PC-9 (cell line): ENCODE measurements around the gene IQCK. TPM values are rescaled to one million over a fixed set of nuclear protein-coding genes. Genes with fewer than 3 reads are reported as not detected.

Experiments
- BruUV-seq: library from RNA; stranded (reverse); fragments of 400-500 nt; replicated peaks from 2 replicates; lab custom pipeline; 2021; lab: Mats Ljungman, UMichigan
- CTCF ChIA-PET: fragments of 300-600 bp; sonication (Branson Sonifier 250); formaldehyde crosslinking; loops from one replicate; lab custom pipeline; 2022; ENCODE audit warnings: antibody characterized with exemption; lab: Charles Lee
- POLR2A ChIA-PET: fragments of 300-600 bp; sonication (Branson Sonifier 250); formaldehyde crosslinking; loops from one replicate; lab custom pipeline; 2022; ENCODE audit warnings: antibody characterized with exemption; ENCODE audit not compliant: unreplicated experiment; lab: Charles Lee
- DNase-seq, 2 experiments: peaks; one replicate each; pipeline versions ENCODE4 v3.0.0 to v3.0.0-alpha.2; 2015 to 2022; ENCODE audit warnings: mixed read lengths in 1 of 2
- H2AFZ ChIP-seq: fragments of 200-600 bp; sonication (generic); 2 replicates; pipeline ENCODE4 v1.8.1; 2017; ENCODE audit warnings: antibody characterized with exemption
- H3F3A ChIP-seq: fragments of 200-600 bp; sonication (generic); 2 replicates; pipeline ENCODE4 v1.8.1; 2017; ENCODE audit warnings: antibody characterized with exemption, mild to moderate bottlenecking, low read depth; ENCODE audit not compliant: insufficient read depth
- H3K27ac ChIP-seq: fragments of 200-600 bp; sonication (generic); 2 replicates; pipeline ENCODE4 v1.6.1; 2016; ENCODE audit warnings: mixed run types
- H3K27me3 ChIP-seq: fragments of 200-600 bp; sonication (generic); 2 replicates; pipeline ENCODE4 v1.6.1; 2016; ENCODE audit warnings: low read depth, mixed run types; ENCODE audit not compliant: insufficient read depth
- H3K36me3 ChIP-seq: fragments of 200-600 bp; sonication (generic); 2 replicates; pipeline ENCODE4 v1.6.1; 2016; ENCODE audit warnings: low read depth, mixed run types
- H3K4me1 ChIP-seq: fragments of 200-600 bp; sonication (generic); replicated peaks from 2 replicates; pipeline ENCODE4 v1.6.1; 2016; ENCODE audit warnings: mixed run types; ENCODE audit not compliant: insufficient read depth
- H3K4me2 ChIP-seq: fragments of 200-600 bp; sonication (generic); 2 replicates; pipeline ENCODE4 v1.6.1; 2017; ENCODE audit warnings: mixed run types
- H3K4me3 ChIP-seq: fragments of 200-600 bp; sonication (generic); 2 replicates; pipeline ENCODE4 v1.6.1; 2016; ENCODE audit warnings: mixed run types
- H3K79me2 ChIP-seq: fragments of 200-600 bp; sonication (generic); 2 replicates; pipeline ENCODE4 v1.6.1; 2017; ENCODE audit warnings: low read depth, mixed run types
- H3K9me2 ChIP-seq: fragments of 200-600 bp; sonication (generic); 2 replicates; pipeline ENCODE4 v1.8.1; 2017; ENCODE audit warnings: mild to moderate bottlenecking; ENCODE audit not compliant: insufficient read depth
- H3K9me3 ChIP-seq: fragments of 200-600 bp; sonication (generic); 2 replicates; pipeline ENCODE4 v1.8.1; 2016; ENCODE audit warnings: low read depth; ENCODE audit not compliant: insufficient read depth
- H4K20me1 ChIP-seq: fragments of 200-600 bp; sonication (generic); 2 replicates; pipeline ENCODE4 v1.8.1; 2017; ENCODE audit not compliant: insufficient read depth
- CTCF ChIP-seq: fragments of 200-600 bp; sonication (generic); conservative IDR thresholded peaks from 2 replicates; pipeline ENCODE4 v1.6.1; 2017; ENCODE audit warnings: mixed run types, antibody characterized with exemption, mild to moderate bottlenecking, moderate library complexity
- EZH2 ChIP-seq: fragments of 200-600 bp; sonication (generic); IDR thresholded peaks from 2 replicates; pipeline ENCODE4 v1.8.0; 2017; ENCODE audit warnings: antibody characterized with exemption, low read depth
- intact Hi-C: fragments of 100-400 bp; cut with micrococcal nuclease; formaldehyde crosslinking; loops from one replicate; pipeline ENCODE4 v1.10.0; 2022; ENCODE audit not compliant: unreplicated experiment
- total RNA-seq: library from RNA; stranded (reverse); gene quantifications from 2 replicates; pipeline ENCODE4 v1.2.3, GENCODE V29; 2021

The IQCK gene
- total RNA-seq, 1 experiment from 2014 or later: 21.6 TPM

GRCh38 chr16:19802612-19803011, 84.5 kb downstream of the IQCK start:
- ChIA-PET CTCF (no interaction called here), POLR2A (interaction anchor here (0.6 kb wide), 1 partner anchor 114 kb away, joined by 5 read pairs; no protein-coding TSS in a partner anchor)
- H3K27me3 ChIP-seq: no peaks in the 10 kb centered on the region
- intact Hi-C loops: loop anchor here (10.0 kb wide), 1 partner anchor 198 kb away; no protein-coding TSS in a partner anchor
- H3F3A ChIP-seq: peaks cover 10% of the 10 kb centered on the region
- H3K9me2 ChIP-seq: no peaks in the 10 kb centered on the region
- TF ChIP-seq CTCF (no peak), EZH2 (no peak)
- H3K4me2 ChIP-seq: no peak overlapping the region
- no peak overlapping the region for H3K4me3 ChIP-seq
- H4K20me1 ChIP-seq: no peaks in the 10 kb centered on the region
- no peaks in the 10 kb centered on the region for H3K36me3 ChIP-seq
- H3K79me2 ChIP-seq: no peaks in the 10 kb centered on the region
- H3K27ac ChIP-seq: no peak overlapping the region
- H2AFZ ChIP-seq: no peak overlapping the region
- BruUV-seq: no TSS peak
- H3K4me1 ChIP-seq: peaks cover 18% of the 10 kb centered on the region
- no peak for DNase-seq
- H3K9me3 ChIP-seq: peaks cover 4% of the 10 kb centered on the region; the same call in 1 of the 2 replicates

- peak; percentile 80 to 83 for DNase-seq
- intact Hi-C loops: loop anchor here (10.0 kb wide), 1 partner anchor 200 kb away; no protein-coding TSS in a partner anchor
- peak overlapping the region; percentile 24; the same call in 1 of the 2 replicates for H3K4me2 ChIP-seq
- TF ChIP-seq EZH2: no peak
- no peak for TF ChIP-seq CTCF
- H3K79me2 ChIP-seq: no peaks in the 10 kb centered on the region
- ChIA-PET CTCF (interaction anchor here (0.6 to 0.7 kb wide), 2 partner anchors 180 to 221 kb away, joined by 3 to 7 read pairs; no protein-coding TSS in a partner anchor), POLR2A (interaction anchor here (1.0 kb wide), 1 partner anchor 108 kb away, joined by 3 read pairs; no protein-coding TSS in a partner anchor)
- no peak overlapping the region for H3K4me3 ChIP-seq
- peaks cover 4% of the 10 kb centered on the region; the same call in 1 of the 2 replicates for H3K9me3 ChIP-seq
- peaks cover 31% of the 10 kb centered on the region for H3F3A ChIP-seq
- no peaks in the 10 kb centered on the region for H3K36me3 ChIP-seq
- no peaks in the 10 kb centered on the region for H4K20me1 ChIP-seq
- no peaks in the 10 kb centered on the region for H3K9me2 ChIP-seq
- TSS peak; percentile 96 for BruUV-seq
- H3K27ac ChIP-seq: peak overlapping the region; percentile 51
- H3K4me1 ChIP-seq: peaks cover 39% of the 10 kb centered on the region
- no peaks in the 10 kb centered on the region for H3K27me3 ChIP-seq
- no peak overlapping the region for H2AFZ ChIP-seq
Measured at GRCh38 chr16:19804538-19805323, 86.7 kb downstream of the IQCK start.

- no TSS peak for BruUV-seq
- ChIA-PET POLR2A (interaction anchor here (0.6 to 1.0 kb wide), 2 partner anchors 9 to 109 kb away, joined by 3 to 4 read pairs; no protein-coding TSS in a partner anchor), CTCF (no interaction called here)
- Histone ChIP-seq H3K4me3 (no peak overlapping the region), H4K20me1 (no peaks in the 10 kb centered on the region), H3K4me1 (peaks cover 45% of the 10 kb centered on the region), H3K4me2 (0 out of 2 replicates have a peak overlapping the region, but pooled peaks have one; percentile 24), H3K9me2 (no peaks in the 10 kb centered on the region), H3K9me3 (peaks cover 4% of the 10 kb centered on the region; the same call in 1 of the 2 replicates), H3K27me3 (no peaks in the 10 kb centered on the region), H3K27ac (peak overlapping the region; percentile 51; the same call in 1 of the 2 replicates), H3F3A (peaks cover 40% of the 10 kb centered on the region), H2AFZ (no peak overlapping the region), H3K79me2 (no peaks in the 10 kb centered on the region), H3K36me3 (no peaks in the 10 kb centered on the region)
- TF ChIP-seq EZH2 (no peak), CTCF (no peak)
- DNase-seq: no peak
- intact Hi-C loops: loop anchor here (10.0 kb wide), 1 partner anchor 201 kb away; no protein-coding TSS in a partner anchor
Measured at GRCh38 chr16:19805459-19806162, 87.5 kb downstream of the IQCK start.
